ENCODE measurements around the gene IQGAP1.

GRCh38 chr15:90419738-90420406 lies 31.8 kb downstream of the IQGAP1 start:
- TF ChIP-seq CTCF (IDR thresholded peaks at IDR 0.05; ENCODE audit: low read length) (no peak), EZH2 (IDR thresholded peaks at IDR 0.05; ENCODE audit: borderline replicate concordance, low read length) (no peak)

Measured in OCI-LY1 (cell line).